ENCODE results near the gene ARSG.

Gene ARSG

GRCh38 chr17:68310152-68310551, 18.9 kb downstream of the ARSG start:
- Histone ChIP-seq H3K36me3 (ENCODE audit: insufficient read depth) (no peaks in the 10 kb centered on the region), H2AFZ (ENCODE audit: low read depth) (no peak overlapping the region), H3K4me3 (IDR thresholded peaks at IDR 0.05; ENCODE audit: insufficient read depth, low read depth, low read length) (no peak overlapping the region), H3K79me2 (ENCODE audit: insufficient read depth, low read depth) (no peaks in the 10 kb centered on the region), H3K27me3 (ENCODE audit: insufficient read depth, low read depth) (no peaks in the 10 kb centered on the region), H3K4me1 (ENCODE audit: low read depth, poor library complexity, severe bottlenecking) (no peaks in the 10 kb centered on the region), H3K4me2 (no peak overlapping the region), H4K20me1 (ENCODE audit: insufficient read depth) (no peaks in the 10 kb centered on the region), H3K27ac (no peak overlapping the region), H3K9ac (no peak overlapping the region)
- TF ChIP-seq, protein P1, sequence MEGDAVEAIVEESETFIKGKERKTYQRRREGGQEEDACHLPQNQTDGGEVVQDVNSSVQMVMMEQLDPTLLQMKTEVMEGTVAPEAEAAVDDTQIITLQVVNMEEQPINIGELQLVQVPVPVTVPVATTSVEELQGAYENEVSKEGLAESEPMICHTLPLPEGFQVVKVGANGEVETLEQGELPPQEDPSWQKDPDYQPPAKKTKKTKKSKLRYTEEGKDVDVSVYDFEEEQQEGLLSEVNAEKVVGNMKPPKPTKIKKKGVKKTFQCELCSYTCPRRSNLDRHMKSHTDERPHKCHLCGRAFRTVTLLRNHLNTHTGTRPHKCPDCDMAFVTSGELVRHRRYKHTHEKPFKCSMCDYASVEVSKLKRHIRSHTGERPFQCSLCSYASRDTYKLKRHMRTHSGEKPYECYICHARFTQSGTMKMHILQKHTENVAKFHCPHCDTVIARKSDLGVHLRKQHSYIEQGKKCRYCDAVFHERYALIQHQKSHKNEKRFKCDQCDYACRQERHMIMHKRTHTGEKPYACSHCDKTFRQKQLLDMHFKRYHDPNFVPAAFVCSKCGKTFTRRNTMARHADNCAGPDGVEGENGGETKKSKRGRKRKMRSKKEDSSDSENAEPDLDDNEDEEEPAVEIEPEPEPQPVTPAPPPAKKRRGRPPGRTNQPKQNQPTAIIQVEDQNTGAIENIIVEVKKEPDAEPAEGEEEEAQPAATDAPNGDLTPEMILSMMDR (conservative IDR thresholded peaks at IDR 0.05; ENCODE audit: low read depth, low read length) = no peak

GRCh38 chr17:68314916-68315535, 23.7 kb downstream of the ARSG start:
- no peak overlapping the region for H3K9ac ChIP-seq
- H3K36me3 ChIP-seq (ENCODE audit: insufficient read depth) = no peaks in the 10 kb centered on the region
- H3K4me3 ChIP-seq (IDR thresholded peaks at IDR 0.05; ENCODE audit: insufficient read depth, low read depth, low read length) = no peak overlapping the region
- no peaks in the 10 kb centered on the region for H3K4me1 ChIP-seq (ENCODE audit: low read depth, poor library complexity, severe bottlenecking)
- no peaks in the 10 kb centered on the region for H3K79me2 ChIP-seq (ENCODE audit: insufficient read depth, low read depth)
- H2AFZ ChIP-seq (ENCODE audit: low read depth) = no peak overlapping the region
- TF ChIP-seq, protein P1 (conservative IDR thresholded peaks at IDR 0.05; ENCODE audit: low read depth, low read length) = no peak
- no peak overlapping the region for H3K4me2 ChIP-seq
- no peaks in the 10 kb centered on the region for H4K20me1 ChIP-seq (ENCODE audit: insufficient read depth)
- H3K27ac ChIP-seq = no peak overlapping the region
- H3K27me3 ChIP-seq (ENCODE audit: insufficient read depth, low read depth) = no peaks in the 10 kb centered on the region

DNA sequence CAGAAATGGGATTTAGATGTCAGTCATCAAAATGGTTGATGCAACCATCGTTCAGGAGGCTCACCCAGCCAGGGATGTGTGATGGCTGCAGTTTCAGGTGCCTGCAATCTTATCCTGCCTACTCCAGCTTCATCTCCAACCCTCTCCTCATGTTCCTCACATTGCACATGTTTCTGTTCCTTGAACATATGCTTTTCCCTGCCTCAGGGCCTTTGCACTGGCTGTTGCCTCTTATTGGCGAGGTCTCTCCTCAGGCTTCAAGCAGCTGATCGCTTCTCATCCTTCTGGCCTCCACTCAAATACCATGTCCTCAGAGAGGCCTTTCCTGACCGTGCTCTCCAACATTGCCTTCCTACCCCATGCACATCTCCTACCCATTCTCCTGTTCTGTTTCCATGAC, 24.6 kb downstream of the ARSG start:
- TF ChIP-seq, protein P1 (conservative IDR thresholded peaks at IDR 0.05; ENCODE audit: low read depth, low read length) = no peak
- no peak overlapping the region for H3K9ac ChIP-seq
- H3K27ac ChIP-seq = no peak overlapping the region
- H3K4me3 ChIP-seq (IDR thresholded peaks at IDR 0.05; ENCODE audit: insufficient read depth, low read depth, low read length) = no peak overlapping the region
- H3K36me3 ChIP-seq (ENCODE audit: insufficient read depth) = no peaks in the 10 kb centered on the region
- H3K27me3 ChIP-seq (ENCODE audit: insufficient read depth, low read depth) = no peaks in the 10 kb centered on the region
- H2AFZ ChIP-seq (ENCODE audit: low read depth) = no peak overlapping the region
- H3K4me1 ChIP-seq (ENCODE audit: low read depth, poor library complexity, severe bottlenecking) = no peaks in the 10 kb centered on the region
- H4K20me1 ChIP-seq (ENCODE audit: insufficient read depth) = no peaks in the 10 kb centered on the region
- no peak overlapping the region for H3K4me2 ChIP-seq
- H3K79me2 ChIP-seq (ENCODE audit: insufficient read depth, low read depth) = no peaks in the 10 kb centered on the region

DNA sequence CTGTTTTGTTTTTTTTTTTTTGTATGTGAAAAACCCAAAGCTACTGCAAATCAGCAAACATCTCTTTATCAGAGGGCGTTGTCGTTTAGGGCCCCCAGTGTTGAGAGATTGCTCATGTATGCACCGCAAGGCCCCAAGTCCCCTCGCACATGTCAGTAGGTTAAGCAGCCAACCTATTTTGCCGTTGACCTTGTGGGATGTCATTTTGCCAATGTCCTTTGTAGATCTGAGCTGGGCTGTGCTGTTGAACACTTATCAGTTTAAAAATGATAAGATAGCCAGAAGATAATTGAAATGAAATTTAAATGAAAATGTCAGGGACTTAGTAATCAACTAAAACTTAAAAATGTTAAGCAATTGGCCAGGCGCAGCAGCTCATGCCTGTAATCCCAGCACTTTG, 26.2 kb downstream of the ARSG start:
- Histone ChIP-seq H3K27ac (no peak overlapping the region), H2AFZ (ENCODE audit: low read depth) (no peak overlapping the region), H3K9ac (no peak overlapping the region), H3K27me3 (ENCODE audit: insufficient read depth, low read depth) (no peaks in the 10 kb centered on the region), H3K4me3 (IDR thresholded peaks at IDR 0.05; ENCODE audit: insufficient read depth, low read depth, low read length) (no peak overlapping the region), H3K4me1 (ENCODE audit: low read depth, poor library complexity, severe bottlenecking) (no peaks in the 10 kb centered on the region), H3K36me3 (ENCODE audit: insufficient read depth) (no peaks in the 10 kb centered on the region), H4K20me1 (ENCODE audit: insufficient read depth) (no peaks in the 10 kb centered on the region), H3K4me2 (no peak overlapping the region), H3K79me2 (ENCODE audit: insufficient read depth, low read depth) (no peaks in the 10 kb centered on the region)
- TF ChIP-seq, protein P1 (conservative IDR thresholded peaks at IDR 0.05; ENCODE audit: low read depth, low read length) = no peak
